ENCODE measurements around the gene KRTAP22-1.

The KRTAP22-1 gene

GRCh38 chr21:30628109-30628508 lies 27.2 kb downstream of the KRTAP22-1 start:
- DNase-seq = no peak

GRCh38 chr21:30629200-30629599 lies 28.3 kb downstream of the KRTAP22-1 start:
- no peak for DNase-seq

GRCh38 chr21:30634906-30635305 lies 34.0 kb downstream of the KRTAP22-1 start, which contains the start of gene KRTAP20-2:
TSS of gene KRTAP20-2 (plus strand) at chr21:30635206. CDS start at chr21:30635264, 58 bp downstream.
- no peak for DNase-seq

GRCh38 chr21:30638686-30639085 lies 37.8 kb downstream of the KRTAP22-1 start:
- no peak for DNase-seq

- no peak for DNase-seq
Observed at GRCh38 chr21:30642564-30642963, 41.7 kb downstream of the KRTAP22-1 start, which contains the start of gene KRTAP20-3. TSS of gene KRTAP20-3 (plus strand) at chr21:30642864.

- no peak for DNase-seq
Observed at GRCh38 chr21:30646904-30647414, 46.1 kb downstream of the KRTAP22-1 start.
